HCT116 (cell line): ENCODE data around the gene RNF25. TPM values are rescaled to one million over a fixed set of nuclear protein-coding genes. Genes with fewer than 3 reads are reported as not detected.

Experiments
- ATAC-seq: fragments of 200-7000 bp; cut with Tn5 transposase; 2 replicates; pipeline ENCODE4 v1.9.1; 2020; ENCODE audit warnings: mild to moderate bottlenecking, moderate library complexity
- BruUV-seq: library from RNA; stranded (reverse); fragments of 400-500 nt; replicated peaks from 2 replicates; lab custom pipeline; 2021; lab: Mats Ljungman, UMichigan
- CTCF ChIA-PET: fragments of 300-600 bp; sonication (Branson Sonifier 250); formaldehyde crosslinking; loops from one replicate; lab custom pipeline; 2021; ENCODE audit warnings: antibody characterized with exemption; lab: Charles Lee
- POLR2A ChIA-PET: fragments of 300-600, 350-600 bp; sonication (Branson Sonifier 250); formaldehyde crosslinking; loops from one replicate; lab custom pipeline; 2021; ENCODE audit warnings: antibody characterized with exemption; lab: Charles Lee
- RAD21 ChIA-PET, 2 experiments: fragments of 300-600 bp; sonication (Branson Sonifier 250); formaldehyde crosslinking; loops; one replicate each; lab custom pipeline; 2023; ENCODE audit warnings: low total read pairs in 2 of 2; ENCODE audit not compliant: uncharacterized antibody in 2 of 2, unreplicated experiment in 2 of 2, low non-redundant PET in 1 of 2; lab: Charles Lee
- DNase-seq: peaks from one replicate; pipeline ENCODE4 v3.0.0-alpha.2; 2010; ENCODE audit warnings: low read depth, low spot score
- H2AFZ ChIP-seq: fragments of 200-600 bp; shearing (Covaris generic), sonication (generic); 2 replicates; pipeline ENCODE4 v1.6.1; 2017; ENCODE audit warnings: low read depth, mixed run types, mixed read lengths, antibody characterized with exemption, low read length; ENCODE audit not compliant: poor library complexity, severe bottlenecking
- H3K27ac ChIP-seq: 2 replicates; pipeline ENCODE4 v1.5.1; 2012; ENCODE audit warnings: low read depth, low read length
- H3K27me3 ChIP-seq: fragments of 200-600 bp; sonication (generic); 2 replicates; pipeline ENCODE4 v1.6.1; 2016; ENCODE audit warnings: mixed run types, low read length, mixed read lengths; ENCODE audit not compliant: insufficient read depth
- H3K36me3 ChIP-seq, 2 experiments: fragments of 200-500 bp in 1 of 2; fragments of 200-600 bp in 1 of 2; sonication (Bioruptor generic) in 1 of 2; sonication (generic) in 1 of 2; 2 replicates each; pipeline versions ENCODE4 v1.5.1 to v1.6.1; 2014 to 2016; ENCODE audit warnings: low read length in 2 of 2, inconsistent platforms in 1 of 2, mixed read lengths in 1 of 2, mixed run types in 1 of 2; ENCODE audit not compliant: insufficient read depth in 2 of 2, control insufficient read depth in 1 of 2
- H3K4me1 ChIP-seq, 2 experiments: fragments of 200-600 bp in 1 of 2; sonication (generic) in 1 of 2; 2 replicates each; pipeline versions ENCODE4 v1.5.1 to v1.6.1; 2012 to 2017; ENCODE audit warnings: low read length in 2 of 2, inconsistent platforms in 1 of 2, mild to moderate bottlenecking in 1 of 2, mixed read lengths in 1 of 2, mixed run types in 1 of 2, moderate library complexity in 1 of 2; ENCODE audit not compliant: insufficient read depth in 2 of 2, control insufficient read depth in 1 of 2
- H3K4me2 ChIP-seq: fragments of 200-600 bp; sonication (generic); 2 replicates; pipeline ENCODE4 v1.6.1; 2017; ENCODE audit warnings: mixed run types, low read length, mixed read lengths
- H3K4me3 ChIP-seq, 2 experiments: fragments of 200-600 bp in 1 of 2; sonication (generic) in 1 of 2; replicated peaks in 1 of 2; 2 replicates each; pipeline ENCODE4 v1.5.1; 2011 to 2016; ENCODE audit warnings: low read length in 2 of 2, control low read depth in 1 of 2, low read depth in 1 of 2, mild to moderate bottlenecking in 1 of 2, mixed read lengths in 1 of 2, mixed run types in 1 of 2
- H3K79me2 ChIP-seq: fragments of 200-600 bp; sonication (generic); 2 replicates; pipeline ENCODE4 v1.6.1; 2017; ENCODE audit warnings: mild to moderate bottlenecking, mixed run types, low read length, moderate library complexity, mixed read lengths; ENCODE audit not compliant: insufficient read depth
- H3K9ac ChIP-seq: fragments of 200-600 bp; sonication (generic); 2 replicates; pipeline ENCODE4 v1.6.1; 2016; ENCODE audit warnings: low read length, mixed read lengths
- H3K9me2 ChIP-seq: fragments of 200-600 bp; sonication (generic), shearing (Covaris generic); 2 replicates; pipeline ENCODE4 v1.6.1; 2017; ENCODE audit warnings: mixed run types, mild to moderate bottlenecking, moderate library complexity; ENCODE audit not compliant: insufficient read depth
- H3K9me3 ChIP-seq, 2 experiments: fragments of 200-500 bp in 1 of 2; fragments of 200-600 bp in 1 of 2; sonication (Bioruptor generic) in 1 of 2; sonication (generic) in 1 of 2; 2 replicates each; pipeline ENCODE4 v1.6.1; 2014 to 2017; ENCODE audit warnings: low read length in 2 of 2, mixed read lengths in 2 of 2, inconsistent platforms in 1 of 2, low read depth in 1 of 2, mild to moderate bottlenecking in 1 of 2, mixed run types in 1 of 2, moderate library complexity in 1 of 2; ENCODE audit not compliant: control insufficient read depth in 1 of 2, insufficient read depth in 1 of 2
- H4K20me1 ChIP-seq: fragments of 200-600 bp; sonication (generic), shearing (Covaris generic); 2 replicates; pipeline ENCODE4 v1.6.1; 2017; ENCODE audit warnings: mixed run types, mild to moderate bottlenecking, moderate library complexity; ENCODE audit not compliant: insufficient read depth
- CEBPB ChIP-seq: IDR thresholded peaks from 2 replicates; pipeline ENCODE4 v1.6.1; 2012; ENCODE audit warnings: low read depth
- EGR1 ChIP-seq: IDR thresholded peaks from 2 replicates; pipeline ENCODE4 v1.6.1; 2012; ENCODE audit warnings: low read depth
- ELF1 ChIP-seq: IDR thresholded peaks from 2 replicates; pipeline ENCODE4 v1.6.1; 2012; ENCODE audit warnings: low read depth, borderline replicate concordance
- FOSL1 ChIP-seq: IDR thresholded peaks from 2 replicates; pipeline ENCODE4 v1.6.1; 2012; ENCODE audit warnings: low read depth
- POLR2AphosphoS5 ChIP-seq: IDR thresholded peaks from 2 replicates; pipeline ENCODE4 v1.6.1; 2011; ENCODE audit warnings: mild to moderate bottlenecking, low read depth, low read length, moderate library complexity
- RAD21 ChIP-seq: IDR thresholded peaks from 2 replicates; pipeline ENCODE4 v1.6.1; 2012; ENCODE audit warnings: low read depth, mild to moderate bottlenecking
- SIN3A ChIP-seq: IDR thresholded peaks from 2 replicates; pipeline ENCODE4 v1.6.1; 2012; ENCODE audit warnings: low read depth
- SP1 ChIP-seq: IDR thresholded peaks from 2 replicates; pipeline ENCODE4 v1.6.1; 2012; ENCODE audit warnings: low read depth
- YY1 ChIP-seq: IDR thresholded peaks from 2 replicates; pipeline ENCODE4 v1.6.1; 2011; ENCODE audit warnings: low read length, low read depth, moderate library complexity, mild to moderate bottlenecking; ENCODE audit not compliant: insufficient replicate concordance; ENCODE audit errors: extremely low read depth
- ZFX ChIP-seq: fragments of 450-650 bp; IDR thresholded peaks from 2 replicates; pipeline ENCODE4 v1.6.1; 2017
- ZNF274 ChIP-seq: fragments of 200-500 bp; sonication (Bioruptor generic); IDR thresholded peaks from 2 replicates; pipeline ENCODE4 v1.6.1; 2014; ENCODE audit warnings: mild to moderate bottlenecking, low read depth, low read length, inconsistent platforms
- intact Hi-C: fragments of 100-400 bp; cut with micrococcal nuclease; formaldehyde crosslinking; loops from 2 replicates; pipeline ENCODE4 v1.10.0; 2022
- total RNA-seq: library from RNA; stranded (reverse); gene quantifications from one replicate; pipeline ENCODE4 v1.2.1, GENCODE V29; 2021; ENCODE audit not compliant: unreplicated experiment
- TF ChIP-seq, protein P1 (sequence below): IDR thresholded peaks from 2 replicates; pipeline ENCODE4 v1.6.1; 2012; ENCODE audit warnings: low read depth
- TF ChIP-seq, protein P2 (sequence below): IDR thresholded peaks from 2 replicates; pipeline ENCODE4 v1.6.1; 2012
- TF ChIP-seq, protein P3 (sequence below): IDR thresholded peaks from 2 replicates; pipeline ENCODE4 v1.6.1; 2011; ENCODE audit warnings: mild to moderate bottlenecking, low read length, moderate library complexity; ENCODE audit not compliant: insufficient replicate concordance; ENCODE audit errors: extremely low read depth

RNF25 gene
- total RNA-seq, 1 experiment from 2014 or later: 23.4 TPM

DNA sequence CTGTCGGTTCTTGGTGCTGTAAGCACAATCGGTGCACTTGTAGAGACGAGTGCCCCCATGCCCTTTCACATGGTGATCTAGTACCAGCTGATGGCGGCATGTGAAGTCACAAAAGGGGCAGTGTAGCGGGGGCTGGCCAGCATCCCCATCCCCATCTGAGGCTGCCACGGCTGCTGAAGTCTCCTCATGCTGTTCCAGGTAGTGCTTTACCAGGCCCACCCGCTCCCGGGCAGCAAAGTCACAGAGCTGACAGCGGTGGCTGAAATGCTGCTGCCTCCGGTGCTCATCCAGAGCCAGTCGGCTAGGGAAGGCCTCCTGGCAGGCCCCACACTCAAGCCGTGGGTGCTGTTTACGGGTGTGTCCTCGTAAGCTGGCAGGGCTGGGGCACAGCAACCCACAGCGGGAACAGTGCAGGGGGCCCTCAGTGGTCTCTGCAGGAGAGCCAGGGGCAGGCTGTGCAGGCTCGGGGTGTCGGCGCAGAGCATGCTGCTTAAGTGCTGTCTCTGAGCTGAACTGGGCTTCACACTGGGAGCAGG is 29.6 kb downstream of the RNF25 start:
- H3K9me3 ChIP-seq: no peaks in the 10 kb centered on the region
- no peaks in the 10 kb centered on the region for H3K27me3 ChIP-seq
- intact Hi-C loops: no loop called here
- ChIA-PET CTCF (no interaction called here), RAD21 (no interaction called here), POLR2A (no interaction called here)
- no peak; the same call in 1 of the 2 replicates for ATAC-seq
- H4K20me1 ChIP-seq: no peaks in the 10 kb centered on the region
- H3K79me2 ChIP-seq: peaks cover 9% of the 10 kb centered on the region; the same call in 1 of the 2 replicates
- no peak for DNase-seq
- H3K4me1 ChIP-seq: no peaks in the 10 kb centered on the region
- no peak overlapping the region for H3K4me3 ChIP-seq
- H3K4me2 ChIP-seq: no peak overlapping the region
- BruUV-seq: no TSS peak
- H3K27ac ChIP-seq: no peak overlapping the region
- TF ChIP-seq, protein P1, sequence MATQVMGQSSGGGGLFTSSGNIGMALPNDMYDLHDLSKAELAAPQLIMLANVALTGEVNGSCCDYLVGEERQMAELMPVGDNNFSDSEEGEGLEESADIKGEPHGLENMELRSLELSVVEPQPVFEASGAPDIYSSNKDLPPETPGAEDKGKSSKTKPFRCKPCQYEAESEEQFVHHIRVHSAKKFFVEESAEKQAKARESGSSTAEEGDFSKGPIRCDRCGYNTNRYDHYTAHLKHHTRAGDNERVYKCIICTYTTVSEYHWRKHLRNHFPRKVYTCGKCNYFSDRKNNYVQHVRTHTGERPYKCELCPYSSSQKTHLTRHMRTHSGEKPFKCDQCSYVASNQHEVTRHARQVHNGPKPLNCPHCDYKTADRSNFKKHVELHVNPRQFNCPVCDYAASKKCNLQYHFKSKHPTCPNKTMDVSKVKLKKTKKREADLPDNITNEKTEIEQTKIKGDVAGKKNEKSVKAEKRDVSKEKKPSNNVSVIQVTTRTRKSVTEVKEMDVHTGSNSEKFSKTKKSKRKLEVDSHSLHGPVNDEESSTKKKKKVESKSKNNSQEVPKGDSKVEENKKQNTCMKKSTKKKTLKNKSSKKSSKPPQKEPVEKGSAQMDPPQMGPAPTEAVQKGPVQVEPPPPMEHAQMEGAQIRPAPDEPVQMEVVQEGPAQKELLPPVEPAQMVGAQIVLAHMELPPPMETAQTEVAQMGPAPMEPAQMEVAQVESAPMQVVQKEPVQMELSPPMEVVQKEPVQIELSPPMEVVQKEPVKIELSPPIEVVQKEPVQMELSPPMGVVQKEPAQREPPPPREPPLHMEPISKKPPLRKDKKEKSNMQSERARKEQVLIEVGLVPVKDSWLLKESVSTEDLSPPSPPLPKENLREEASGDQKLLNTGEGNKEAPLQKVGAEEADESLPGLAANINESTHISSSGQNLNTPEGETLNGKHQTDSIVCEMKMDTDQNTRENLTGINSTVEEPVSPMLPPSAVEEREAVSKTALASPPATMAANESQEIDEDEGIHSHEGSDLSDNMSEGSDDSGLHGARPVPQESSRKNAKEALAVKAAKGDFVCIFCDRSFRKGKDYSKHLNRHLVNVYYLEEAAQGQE: no peak
- no peak for TF ChIP-seq ELF1
- TF ChIP-seq, protein P2, sequence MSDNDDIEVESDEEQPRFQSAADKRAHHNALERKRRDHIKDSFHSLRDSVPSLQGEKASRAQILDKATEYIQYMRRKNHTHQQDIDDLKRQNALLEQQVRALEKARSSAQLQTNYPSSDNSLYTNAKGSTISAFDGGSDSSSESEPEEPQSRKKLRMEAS: no peak
- no peak for TF ChIP-seq SP1
- no peak for TF ChIP-seq ZNF274
- TF ChIP-seq, protein P3, sequence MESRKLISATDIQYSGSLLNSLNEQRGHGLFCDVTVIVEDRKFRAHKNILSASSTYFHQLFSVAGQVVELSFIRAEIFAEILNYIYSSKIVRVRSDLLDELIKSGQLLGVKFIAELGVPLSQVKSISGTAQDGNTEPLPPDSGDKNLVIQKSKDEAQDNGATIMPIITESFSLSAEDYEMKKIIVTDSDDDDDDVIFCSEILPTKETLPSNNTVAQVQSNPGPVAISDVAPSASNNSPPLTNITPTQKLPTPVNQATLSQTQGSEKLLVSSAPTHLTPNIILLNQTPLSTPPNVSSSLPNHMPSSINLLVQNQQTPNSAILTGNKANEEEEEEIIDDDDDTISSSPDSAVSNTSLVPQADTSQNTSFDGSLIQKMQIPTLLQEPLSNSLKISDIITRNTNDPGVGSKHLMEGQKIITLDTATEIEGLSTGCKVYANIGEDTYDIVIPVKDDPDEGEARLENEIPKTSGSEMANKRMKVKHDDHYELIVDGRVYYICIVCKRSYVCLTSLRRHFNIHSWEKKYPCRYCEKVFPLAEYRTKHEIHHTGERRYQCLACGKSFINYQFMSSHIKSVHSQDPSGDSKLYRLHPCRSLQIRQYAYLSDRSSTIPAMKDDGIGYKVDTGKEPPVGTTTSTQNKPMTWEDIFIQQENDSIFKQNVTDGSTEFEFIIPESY: no peak
- TF ChIP-seq FOSL1: no peak
- no peak for TF ChIP-seq EGR1
- TF ChIP-seq RAD21: no peak
- no peak for TF ChIP-seq SIN3A
- no peak for TF ChIP-seq CEBPB
- TF ChIP-seq POLR2AphosphoS5: no peak
- no peak for TF ChIP-seq YY1
- TF ChIP-seq ZFX: no peak
- H3K9me2 ChIP-seq: no peaks in the 10 kb centered on the region
- no peak overlapping the region for H2AFZ ChIP-seq
- H3K9ac ChIP-seq: no peak overlapping the region
- H3K36me3 ChIP-seq: peaks cover 46 to 57% of the 10 kb centered on the region in 2 experiments
